ENCODE data around the gene NFE2L2.

GRCh38 chr2:177237932-177238331 lies 26.6 kb downstream of the NFE2L2 start:
- no peak for TF ChIP-seq SUZ12 (IDR thresholded peaks at IDR 0.05; ENCODE audit: extremely low read depth, insufficient read depth, insufficient read length)
- TF ChIP-seq YY1 (IDR thresholded peaks at IDR 0.05; ENCODE audit: insufficient read depth, insufficient read length) = no peak
